SK-N-SH treated with all-trans-retinoic acid at 6 μM for 48 hours (cell line): ENCODE measurements around the gene RXRG.
A peak's percentile ranks its signal among the peaks of the same experiment; 100 is the strongest.

Source experiments
- ATAC-seq: fragments of 200-7000 bp; cut with Tn5 transposase; 3 replicates; pipeline ENCODE4 v1.9.1; 2020; ENCODE audit warnings: mild to moderate bottlenecking, moderate library complexity
- BACH2 ChIP-seq: fragments of 250-450 bp; sonication (Bioruptor Pico); IDR thresholded peaks from 2 replicates; pipeline ENCODE4 v1.9.0; 2021; ENCODE audit warnings: mild to moderate bottlenecking, borderline replicate concordance
- CSDC2 ChIP-seq: fragments of 250-450 bp; sonication (Bioruptor Pico); IDR thresholded peaks from 2 replicates; pipeline ENCODE4 v1.5.0; 2020; ENCODE audit warnings: mild to moderate bottlenecking, moderate library complexity
- ESRRG ChIP-seq: fragments of 250-450 bp; sonication (Bioruptor Pico); IDR thresholded peaks from 2 replicates; pipeline ENCODE4 v1.6.1; 2021; ENCODE audit warnings: mild to moderate bottlenecking
- GLIS3 ChIP-seq: fragments of 250-450 bp; sonication (Bioruptor Pico); IDR thresholded peaks from 2 replicates; pipeline ENCODE4 v1.5.0; 2020; ENCODE audit warnings: mild to moderate bottlenecking, moderate library complexity
- ISL1 ChIP-seq: fragments of 250-450 bp; sonication (Bioruptor Pico); IDR thresholded peaks from 2 replicates; pipeline ENCODE4 v2.1.2; 2022; ENCODE audit warnings: mild to moderate bottlenecking, moderate library complexity
- OSR1 ChIP-seq: fragments of 250-450 bp; sonication (Bioruptor Pico); IDR thresholded peaks from 2 replicates; pipeline ENCODE4 v1.8.0; 2022; ENCODE audit warnings: moderate library complexity, mild to moderate bottlenecking, inconsistent platforms
- PPARA ChIP-seq: fragments of 250-450 bp; sonication (Bioruptor Pico); IDR thresholded peaks from 2 replicates; pipeline ENCODE4 v1.5.0; 2020; ENCODE audit warnings: mild to moderate bottlenecking, borderline replicate concordance
- SNAI2 ChIP-seq: fragments of 250-450 bp; sonication (Bioruptor Pico); IDR thresholded peaks from 2 replicates; pipeline ENCODE4 v1.5.0; 2020; ENCODE audit warnings: mild to moderate bottlenecking, moderate library complexity
- TCF4 ChIP-seq: fragments of 250-450 bp; sonication (Bioruptor Pico); IDR thresholded peaks from 2 replicates; pipeline ENCODE4 v1.8.0; 2021; ENCODE audit warnings: mild to moderate bottlenecking, moderate library complexity, borderline replicate concordance
- TOX ChIP-seq: fragments of 250-450 bp; sonication (Bioruptor Pico); IDR thresholded peaks from 2 replicates; pipeline ENCODE4 v1.8.0; 2021; ENCODE audit warnings: mild to moderate bottlenecking, moderate library complexity, borderline replicate concordance
- ZC3H10 ChIP-seq: fragments of 250-450 bp; sonication (Bioruptor Pico); IDR thresholded peaks from 2 replicates; pipeline ENCODE4 v1.5.1; 2021; ENCODE audit warnings: mild to moderate bottlenecking, moderate library complexity
- ZFP3 ChIP-seq: fragments of 250-450 bp; sonication (Bioruptor Pico); IDR thresholded peaks from 2 replicates; pipeline ENCODE4 v1.5.0; 2020; ENCODE audit warnings: mild to moderate bottlenecking, moderate library complexity
- ZFP30 ChIP-seq: fragments of 450-650 bp; formaldehyde crosslinking; IDR thresholded peaks from 2 replicates; pipeline ENCODE4 v1.5.0; 2022; ENCODE audit warnings: mild to moderate bottlenecking, moderate library complexity
- ZNF565 ChIP-seq: fragments of 450-650 bp; formaldehyde crosslinking; conservative IDR thresholded peaks from 2 replicates; pipeline ENCODE4 v1.5.0; 2020; ENCODE audit warnings: low read depth, mild to moderate bottlenecking, moderate library complexity
- ZNF8 ChIP-seq: fragments of 450-650 bp; formaldehyde crosslinking; IDR thresholded peaks from 2 replicates; pipeline ENCODE4 v1.5.0; 2020; ENCODE audit warnings: mild to moderate bottlenecking, moderate library complexity
- TF ChIP-seq, protein P1 (sequence below): fragments of 250-450 bp; sonication (Bioruptor Pico); IDR thresholded peaks from 2 replicates; pipeline ENCODE4 v1.5.1; 2020; ENCODE audit warnings: low read depth, mild to moderate bottlenecking, moderate library complexity
- TF ChIP-seq, protein P2 (sequence below): fragments of 250-450 bp; sonication (Bioruptor Pico); IDR thresholded peaks from 2 replicates; pipeline ENCODE4 v1.5.1; 2021; ENCODE audit warnings: mild to moderate bottlenecking, moderate library complexity
- TF ChIP-seq, protein P3 (sequence below): fragments of 250-450 bp; sonication (Bioruptor Pico); IDR thresholded peaks from 2 replicates; pipeline ENCODE4 v1.8.0; 2020; ENCODE audit warnings: mild to moderate bottlenecking, moderate library complexity, borderline replicate concordance

RXRG gene

DNA sequence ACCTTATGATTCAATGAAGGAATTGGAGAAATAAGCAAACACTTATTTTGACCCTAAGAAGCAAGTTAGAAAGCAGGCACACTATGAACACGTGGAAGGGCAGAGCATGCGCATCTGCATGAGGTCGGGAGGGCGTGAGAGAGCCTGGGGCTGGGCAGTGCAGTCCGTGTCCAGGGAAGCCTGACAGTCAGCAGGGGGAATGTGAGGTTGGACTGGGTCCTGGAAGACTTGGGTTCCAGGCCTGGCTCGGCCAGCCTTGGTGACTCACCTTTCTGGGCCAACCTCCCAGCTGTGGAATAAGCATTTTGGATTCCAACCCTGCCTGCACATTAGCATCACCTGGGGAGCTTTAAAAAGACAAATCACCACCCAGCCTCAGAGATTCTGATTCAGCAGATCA lies 61.9 kb downstream of the RXRG start:
- TF ChIP-seq SNAI2 (CRISPR knock-in tag), result no peak
- peak; percentile 39 for ATAC-seq

DNA sequence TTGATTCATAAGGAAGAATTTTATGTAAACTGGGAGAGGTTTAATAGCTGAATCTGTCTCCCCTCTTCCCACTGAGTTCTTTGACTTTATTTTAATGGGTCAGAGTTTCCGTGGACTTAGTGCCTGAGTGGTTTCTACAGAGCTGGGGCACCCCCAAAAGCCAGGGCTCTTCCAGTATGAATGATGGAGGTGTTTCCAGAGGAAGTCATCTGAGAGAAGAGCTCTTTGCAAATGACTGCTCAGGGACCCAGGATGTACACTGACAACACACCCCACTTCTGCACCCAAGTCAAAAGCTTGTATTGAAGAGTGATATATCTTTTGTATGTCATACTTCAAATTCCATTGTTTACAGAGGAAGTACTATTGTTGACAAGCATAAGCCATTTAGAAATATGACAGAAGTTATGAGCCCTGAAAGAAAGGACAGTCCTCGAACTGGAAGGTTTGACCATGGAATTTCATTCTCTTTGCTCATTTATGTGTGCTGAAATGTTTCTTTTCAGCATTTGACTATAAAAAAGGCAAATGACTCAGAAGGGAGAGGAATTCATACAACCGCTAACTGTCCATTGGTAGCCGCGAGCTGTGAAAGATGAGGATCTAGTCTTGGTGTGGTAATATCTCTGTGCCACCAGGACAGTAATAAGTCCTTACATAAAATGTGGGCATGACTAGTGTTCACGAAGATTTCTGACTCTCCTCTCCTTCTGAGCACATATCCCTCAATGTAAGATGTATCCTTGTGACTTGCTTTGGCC lies 63.0 kb downstream of the RXRG start:
- ATAC-seq, result no peak
- TF ChIP-seq CSDC2 (CRISPR knock-in tag) (no peak), ZFP3 (CRISPR knock-in tag) (no peak), TCF4 (CRISPR knock-in tag) (no peak), TOX (CRISPR knock-in tag) (no peak), BACH2 (CRISPR knock-in tag) (no peak)
- TF ChIP-seq, protein P1, sequence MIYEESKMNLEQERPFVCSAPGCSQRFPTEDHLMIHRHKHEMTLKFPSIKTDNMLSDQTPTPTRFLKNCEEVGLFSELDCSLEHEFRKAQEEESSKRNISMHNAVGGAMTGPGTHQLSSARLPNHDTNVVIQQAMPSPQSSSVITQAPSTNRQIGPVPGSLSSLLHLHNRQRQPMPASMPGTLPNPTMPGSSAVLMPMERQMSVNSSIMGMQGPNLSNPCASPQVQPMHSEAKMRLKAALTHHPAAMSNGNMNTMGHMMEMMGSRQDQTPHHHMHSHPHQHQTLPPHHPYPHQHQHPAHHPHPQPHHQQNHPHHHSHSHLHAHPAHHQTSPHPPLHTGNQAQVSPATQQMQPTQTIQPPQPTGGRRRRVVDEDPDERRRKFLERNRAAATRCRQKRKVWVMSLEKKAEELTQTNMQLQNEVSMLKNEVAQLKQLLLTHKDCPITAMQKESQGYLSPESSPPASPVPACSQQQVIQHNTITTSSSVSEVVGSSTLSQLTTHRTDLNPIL (CRISPR knock-in tag), result no peak
- TF ChIP-seq, protein P2, sequence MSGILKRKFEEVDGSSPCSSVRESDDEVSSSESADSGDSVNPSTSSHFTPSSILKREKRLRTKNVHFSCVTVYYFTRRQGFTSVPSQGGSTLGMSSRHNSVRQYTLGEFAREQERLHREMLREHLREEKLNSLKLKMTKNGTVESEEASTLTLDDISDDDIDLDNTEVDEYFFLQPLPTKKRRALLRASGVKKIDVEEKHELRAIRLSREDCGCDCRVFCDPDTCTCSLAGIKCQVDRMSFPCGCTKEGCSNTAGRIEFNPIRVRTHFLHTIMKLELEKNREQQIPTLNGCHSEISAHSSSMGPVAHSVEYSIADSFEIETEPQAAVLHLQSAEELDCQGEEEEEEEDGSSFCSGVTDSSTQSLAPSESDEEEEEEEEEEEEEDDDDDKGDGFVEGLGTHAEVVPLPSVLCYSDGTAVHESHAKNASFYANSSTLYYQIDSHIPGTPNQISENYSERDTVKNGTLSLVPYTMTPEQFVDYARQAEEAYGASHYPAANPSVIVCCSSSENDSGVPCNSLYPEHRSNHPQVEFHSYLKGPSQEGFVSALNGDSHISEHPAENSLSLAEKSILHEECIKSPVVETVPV (CRISPR knock-in tag), result no peak

DNA sequence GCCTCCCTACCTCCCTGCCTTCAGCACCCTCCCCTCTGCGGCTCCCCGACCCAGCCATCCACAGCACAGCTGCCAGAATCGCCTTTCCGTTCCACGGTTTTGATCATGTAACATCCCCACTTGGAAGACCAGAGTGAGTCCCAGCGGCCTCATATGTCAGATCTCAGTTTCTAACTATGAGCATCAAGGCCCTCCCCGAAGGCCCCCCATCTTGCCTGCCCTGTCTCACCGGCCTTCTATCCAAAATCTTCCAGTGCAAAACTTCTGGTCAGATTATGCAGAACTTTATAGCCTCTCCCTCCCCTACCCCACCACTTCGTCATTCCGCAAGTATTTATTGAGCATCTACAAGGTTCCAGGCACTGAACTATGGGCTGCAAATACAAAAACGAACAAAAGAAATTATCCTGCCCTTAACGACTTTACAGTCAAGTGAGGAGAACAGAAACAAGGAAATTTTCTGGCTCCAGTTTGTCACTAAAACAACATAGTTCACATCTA lies 68.1 kb downstream of the RXRG start:
- TF ChIP-seq CSDC2 (CRISPR knock-in tag) (no peak), OSR1 (CRISPR knock-in tag) (no peak), ZFP30 (CRISPR knock-in tag) (no peak), GLIS3 (CRISPR knock-in tag) (no peak), ZFP3 (CRISPR knock-in tag) (no peak)
- no peak for ATAC-seq

DNA sequence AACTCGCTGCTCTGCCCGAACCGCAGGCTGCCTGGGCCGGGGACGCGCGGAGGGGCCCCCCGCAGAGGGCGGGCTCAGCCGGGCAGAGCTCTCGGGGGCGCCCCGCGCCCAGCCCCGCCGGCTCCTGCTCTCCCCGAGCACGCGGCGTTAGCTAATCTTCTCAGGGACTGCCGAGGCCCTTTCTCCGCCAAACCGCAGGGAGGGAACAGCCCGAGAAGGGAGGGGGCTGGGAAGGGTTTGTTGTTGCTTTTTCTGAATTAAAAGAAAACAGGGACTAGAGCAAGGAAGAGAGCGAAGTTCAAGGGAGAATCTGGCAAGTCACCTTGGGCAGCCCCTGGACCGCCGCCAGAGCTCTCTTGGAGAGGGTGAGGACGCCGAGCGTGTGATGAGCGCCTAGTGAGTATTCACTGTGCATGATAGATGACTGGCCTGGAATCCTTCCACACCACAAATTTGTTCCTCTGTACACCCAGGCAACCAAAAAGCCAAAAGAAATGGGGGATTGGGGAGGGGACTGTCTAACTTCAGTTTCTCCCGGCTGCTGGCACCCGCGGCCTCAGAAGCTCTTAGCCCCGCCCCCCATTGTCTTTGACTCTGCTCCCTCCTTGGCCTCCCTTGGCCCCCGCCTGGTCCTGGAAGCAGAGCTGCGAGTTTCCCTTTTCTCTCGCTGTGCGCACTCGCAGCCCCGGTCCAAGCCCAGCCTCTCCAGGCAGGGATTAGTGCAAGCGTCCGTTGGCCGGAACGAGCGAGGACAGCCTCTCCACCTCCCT lies 68.7 kb downstream of the RXRG start:
- no peak for ATAC-seq
- TF ChIP-seq ESRRG, result no peak
- no peak for TF ChIP-seq ZC3H10 (CRISPR knock-in tag)
- TF ChIP-seq PPARA (CRISPR knock-in tag), result no peak
- no peak for TF ChIP-seq ZNF565 (CRISPR knock-in tag)
- TF ChIP-seq, protein P3, sequence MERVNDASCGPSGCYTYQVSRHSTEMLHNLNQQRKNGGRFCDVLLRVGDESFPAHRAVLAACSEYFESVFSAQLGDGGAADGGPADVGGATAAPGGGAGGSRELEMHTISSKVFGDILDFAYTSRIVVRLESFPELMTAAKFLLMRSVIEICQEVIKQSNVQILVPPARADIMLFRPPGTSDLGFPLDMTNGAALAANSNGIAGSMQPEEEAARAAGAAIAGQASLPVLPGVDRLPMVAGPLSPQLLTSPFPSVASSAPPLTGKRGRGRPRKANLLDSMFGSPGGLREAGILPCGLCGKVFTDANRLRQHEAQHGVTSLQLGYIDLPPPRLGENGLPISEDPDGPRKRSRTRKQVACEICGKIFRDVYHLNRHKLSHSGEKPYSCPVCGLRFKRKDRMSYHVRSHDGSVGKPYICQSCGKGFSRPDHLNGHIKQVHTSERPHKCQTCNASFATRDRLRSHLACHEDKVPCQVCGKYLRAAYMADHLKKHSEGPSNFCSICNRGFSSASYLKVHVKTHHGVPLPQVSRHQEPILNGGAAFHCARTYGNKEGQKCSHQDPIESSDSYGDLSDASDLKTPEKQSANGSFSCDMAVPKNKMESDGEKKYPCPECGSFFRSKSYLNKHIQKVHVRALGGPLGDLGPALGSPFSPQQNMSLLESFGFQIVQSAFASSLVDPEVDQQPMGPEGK (CRISPR knock-in tag), result no peak
- no peak for TF ChIP-seq GLIS3 (CRISPR knock-in tag)
- TF ChIP-seq CSDC2 (CRISPR knock-in tag), result no peak
- TF ChIP-seq, protein P1 (CRISPR knock-in tag), result no peak
- TF ChIP-seq ZNF8, result no peak
- TF ChIP-seq, all 23 proteins: peak for 0

DNA sequence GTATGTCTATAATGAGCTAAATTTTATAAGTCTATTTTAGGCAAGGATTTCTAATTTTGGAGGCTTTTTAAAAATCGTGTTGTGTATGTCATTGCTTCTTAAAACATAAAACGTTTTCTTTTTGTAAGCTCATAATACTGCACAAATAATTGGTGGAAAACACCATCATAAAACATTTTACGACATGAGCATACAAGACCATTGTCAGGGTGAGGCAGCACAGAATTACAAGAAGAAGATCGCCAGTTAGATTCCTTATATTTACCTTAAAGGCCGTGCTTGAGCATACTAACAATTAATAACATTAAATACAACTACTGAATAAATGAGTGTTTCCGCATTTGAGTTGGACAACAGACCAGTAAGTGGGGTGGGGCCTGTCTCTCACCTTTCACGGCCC lies 69.3 kb downstream of the RXRG start:
- no peak for ATAC-seq
- TF ChIP-seq ISL1 (CRISPR knock-in tag), result no peak
- no peak for TF ChIP-seq ZFP3 (CRISPR knock-in tag)
- no peak for TF ChIP-seq OSR1 (CRISPR knock-in tag)
